ENCODE data around the gene MPRIP.

GRCh38 chr17:17057057-17057551 lies 14.8 kb downstream of the MPRIP start:
- no peak for TF ChIP-seq CTCF (IDR thresholded peaks at IDR 0.05)
- no peak for TF ChIP-seq POLR2A (IDR thresholded peaks at IDR 0.05)

Data from Peyer's patch (tissue), 4 donors.